WTC11 (cell line): ENCODE data around the gene COX5A. TPM values are rescaled to one million over a fixed set of nuclear protein-coding genes. Genes with fewer than 3 reads are reported as not detected.

ENCODE experiments used
- ATF6 ChIP-seq: sonication (generic); formaldehyde crosslinking; IDR thresholded peaks from 2 replicates; pipeline ENCODE4 v1.8.1; 2023; ENCODE audit warnings: mild to moderate bottlenecking, missing genetic modification reagents
- CBFB ChIP-seq: sonication (generic); formaldehyde crosslinking; IDR thresholded peaks from 2 replicates; pipeline ENCODE4 v1.8.1; 2022; ENCODE audit warnings: mild to moderate bottlenecking, low read depth, missing genetic modification reagents
- E2F5 ChIP-seq: sonication (generic); formaldehyde crosslinking; IDR thresholded peaks from 2 replicates; pipeline ENCODE4 v1.8.1; 2022; ENCODE audit warnings: mild to moderate bottlenecking, moderate library complexity, missing genetic modification reagents
- ELF4 ChIP-seq: sonication (generic); formaldehyde crosslinking; IDR thresholded peaks from 2 replicates; pipeline ENCODE4 v1.8.1; 2022; ENCODE audit warnings: low read depth, mild to moderate bottlenecking, moderate library complexity, missing genetic modification reagents
- FOXK1 ChIP-seq: sonication (generic); formaldehyde crosslinking; IDR thresholded peaks from 2 replicates; pipeline ENCODE4 v1.8.0; 2022; ENCODE audit warnings: mild to moderate bottlenecking, moderate library complexity, missing genetic modification reagents
- GABPB1 ChIP-seq: sonication (generic); formaldehyde crosslinking; IDR thresholded peaks from 2 replicates; pipeline ENCODE4 v1.8.1; 2023; ENCODE audit warnings: mild to moderate bottlenecking, missing genetic modification reagents
- HMGXB4 ChIP-seq: sonication (generic); formaldehyde crosslinking; IDR thresholded peaks from 2 replicates; pipeline ENCODE4 v1.8.1; 2023; ENCODE audit warnings: mild to moderate bottlenecking, moderate library complexity, missing genetic modification reagents
- IRF2 ChIP-seq: sonication (generic); formaldehyde crosslinking; IDR thresholded peaks from 2 replicates; pipeline ENCODE4 v1.8.0; 2022; ENCODE audit warnings: low read depth, missing genetic modification reagents, borderline replicate concordance
- MXD4 ChIP-seq: fragments of 250-450 bp; sonication (Bioruptor Pico); IDR thresholded peaks from 2 replicates; pipeline ENCODE4 v1.8.0; 2021; ENCODE audit warnings: mild to moderate bottlenecking, moderate library complexity, borderline replicate concordance
- MYBL2 ChIP-seq: sonication (generic); formaldehyde crosslinking; IDR thresholded peaks from 2 replicates; pipeline ENCODE4 v1.8.1; 2023; ENCODE audit warnings: mild to moderate bottlenecking, moderate library complexity, missing genetic modification reagents
- NFATC4 ChIP-seq: fragments of 250-450 bp; sonication (Bioruptor Pico); IDR thresholded peaks from 2 replicates; pipeline ENCODE4 v1.9.0; 2021; ENCODE audit warnings: mild to moderate bottlenecking
- NFE2L1 ChIP-seq: sonication (generic); formaldehyde crosslinking; IDR thresholded peaks from 2 replicates; pipeline ENCODE4 v1.8.1; 2023; ENCODE audit warnings: missing genetic modification reagents
- PRRX2 ChIP-seq: fragments of 250-450 bp; sonication (Bioruptor Pico); IDR thresholded peaks from 2 replicates; pipeline ENCODE4 v1.8.0; 2021; ENCODE audit warnings: mild to moderate bottlenecking
- RORB ChIP-seq: fragments of 250-450 bp; sonication (Bioruptor Pico); IDR thresholded peaks from 2 replicates; pipeline ENCODE4 v1.9.0; 2021; ENCODE audit warnings: mild to moderate bottlenecking
- TCF7 ChIP-seq: sonication (generic); formaldehyde crosslinking; IDR thresholded peaks from 2 replicates; pipeline ENCODE4 v1.8.0; 2022; ENCODE audit warnings: mild to moderate bottlenecking, low read depth, missing genetic modification reagents, moderate library complexity
- TEAD1 ChIP-seq: sonication (generic); formaldehyde crosslinking; IDR thresholded peaks from 2 replicates; pipeline ENCODE4 v1.8.0; 2022; ENCODE audit warnings: mild to moderate bottlenecking, missing genetic modification reagents
- ZBTB43 ChIP-seq: sonication (generic); formaldehyde crosslinking; IDR thresholded peaks from 2 replicates; pipeline ENCODE4 v1.8.1; 2023; ENCODE audit warnings: mild to moderate bottlenecking, missing genetic modification reagents
- ZNF121 ChIP-seq: sonication (generic); formaldehyde crosslinking; IDR thresholded peaks from 2 replicates; pipeline ENCODE4 v1.8.0; 2023; ENCODE audit warnings: missing genetic modification reagents
- ZNF263 ChIP-seq: sonication (generic); formaldehyde crosslinking; IDR thresholded peaks from 2 replicates; pipeline ENCODE4 v1.8.1; 2022; ENCODE audit warnings: low read depth, mild to moderate bottlenecking, moderate library complexity, missing genetic modification reagents
- ZNF416 ChIP-seq: fragments of 250-450 bp; sonication (Bioruptor Pico); IDR thresholded peaks from 2 replicates; pipeline ENCODE4 v1.9.0; 2021; ENCODE audit warnings: mild to moderate bottlenecking, inconsistent platforms
- ZSCAN18 ChIP-seq: fragments of 250-450 bp; sonication (Bioruptor Pico); IDR thresholded peaks from 2 replicates; pipeline ENCODE4 v2.1.2; 2022; ENCODE audit warnings: mild to moderate bottlenecking, moderate library complexity
- total RNA-seq: library from RNA; stranded (reverse); gene quantifications from 3 replicates; pipeline ENCODE4 v1.2.3, GENCODE V29; 2021
- TF ChIP-seq, protein P1 (sequence below): fragments of 250-450 bp; sonication (Bioruptor Pico); IDR thresholded peaks from 2 replicates; pipeline ENCODE4 v1.9.0; 2021; ENCODE audit warnings: mild to moderate bottlenecking, borderline replicate concordance
- TF ChIP-seq, protein P2 (sequence below): fragments of 250-450 bp; sonication (Bioruptor Pico); IDR thresholded peaks from 2 replicates; pipeline ENCODE4 v1.9.0; 2021; ENCODE audit warnings: mild to moderate bottlenecking
- TF ChIP-seq, protein P3 (sequence below): sonication (generic); formaldehyde crosslinking; IDR thresholded peaks from 2 replicates; pipeline ENCODE4 v1.8.0; 2022; ENCODE audit warnings: mild to moderate bottlenecking, missing genetic modification reagents

The COX5A gene
- total RNA-seq, 1 experiment from 2014 or later, result 354 TPM

DNA sequence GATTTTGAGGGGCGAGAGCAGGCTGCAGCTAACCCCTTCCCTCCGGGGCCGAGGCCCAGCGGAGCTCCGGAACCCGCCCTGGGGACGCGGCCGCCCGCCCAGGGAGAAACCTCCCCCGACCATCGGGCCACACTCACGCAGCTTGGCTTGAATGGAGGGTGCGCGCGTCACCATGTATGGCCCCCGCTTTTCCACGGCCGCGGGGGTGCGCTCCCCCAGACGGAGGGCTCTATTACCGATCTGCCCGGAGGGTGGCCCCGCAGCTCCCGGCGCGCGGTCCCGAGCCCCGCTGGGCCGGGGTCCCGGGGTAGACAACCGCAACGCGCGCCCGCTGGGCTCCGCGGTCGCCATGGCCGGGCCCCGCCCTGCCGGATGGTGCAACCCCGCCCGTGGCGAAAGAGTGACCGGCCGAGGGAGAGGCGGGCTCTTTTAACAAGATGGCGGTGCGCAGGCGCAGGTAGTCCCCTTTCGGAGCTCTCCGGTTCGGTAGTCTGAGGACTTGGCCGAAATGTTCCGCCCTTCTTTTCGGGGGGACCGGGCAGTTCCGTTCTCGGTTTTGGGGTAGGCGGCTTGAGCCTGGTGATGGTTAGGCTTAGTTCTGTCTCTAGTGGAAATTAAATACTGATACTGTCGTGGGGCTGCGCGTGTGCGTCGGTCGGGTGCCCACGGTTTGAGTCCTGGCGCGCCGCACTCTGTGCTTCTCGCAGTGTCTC is 31.3 kb downstream of the COX5A start, which contains the start of gene FAM219B (continued):
- TF ChIP-seq TEAD1 (CRISPR knock-in tag) (peak; percentile 18; the same call in 1 of the 2 replicates), MXD4 (CRISPR knock-in tag) (no peak), E2F5 (peak; percentile 85), ZNF263 (CRISPR knock-in tag) (0 out of 2 replicates have a peak, but pooled peaks have one; percentile 30), PRRX2 (CRISPR knock-in tag) (no peak), IRF2 (CRISPR knock-in tag) (0 out of 2 replicates have a peak, but pooled peaks have one; percentile 51), ELF4 (0 out of 2 replicates have a peak, but pooled peaks have one; percentile 53), NFATC4 (CRISPR knock-in tag) (no peak), HMGXB4 (CRISPR knock-in tag) (peak; percentile 95), ZBTB43 (CRISPR knock-in tag) (0 out of 2 replicates have a peak, but pooled peaks have one; percentile 48), RORB (CRISPR knock-in tag) (no peak), GABPB1 (CRISPR knock-in tag) (peak; percentile 93), ZNF416 (CRISPR knock-in tag) (0 out of 2 replicates have a peak, but pooled peaks have one; percentile 55), CBFB (no peak), FOXK1 (CRISPR knock-in tag) (no peak), NFE2L1 (no peak), MYBL2 (CRISPR knock-in tag) (0 out of 2 replicates have a peak, but pooled peaks have one; percentile 65), ZNF121 (CRISPR knock-in tag) (no peak), TCF7 (no peak), ZSCAN18 (no peak), ATF6 (CRISPR knock-in tag) (no peak)
- TF ChIP-seq, protein P1, sequence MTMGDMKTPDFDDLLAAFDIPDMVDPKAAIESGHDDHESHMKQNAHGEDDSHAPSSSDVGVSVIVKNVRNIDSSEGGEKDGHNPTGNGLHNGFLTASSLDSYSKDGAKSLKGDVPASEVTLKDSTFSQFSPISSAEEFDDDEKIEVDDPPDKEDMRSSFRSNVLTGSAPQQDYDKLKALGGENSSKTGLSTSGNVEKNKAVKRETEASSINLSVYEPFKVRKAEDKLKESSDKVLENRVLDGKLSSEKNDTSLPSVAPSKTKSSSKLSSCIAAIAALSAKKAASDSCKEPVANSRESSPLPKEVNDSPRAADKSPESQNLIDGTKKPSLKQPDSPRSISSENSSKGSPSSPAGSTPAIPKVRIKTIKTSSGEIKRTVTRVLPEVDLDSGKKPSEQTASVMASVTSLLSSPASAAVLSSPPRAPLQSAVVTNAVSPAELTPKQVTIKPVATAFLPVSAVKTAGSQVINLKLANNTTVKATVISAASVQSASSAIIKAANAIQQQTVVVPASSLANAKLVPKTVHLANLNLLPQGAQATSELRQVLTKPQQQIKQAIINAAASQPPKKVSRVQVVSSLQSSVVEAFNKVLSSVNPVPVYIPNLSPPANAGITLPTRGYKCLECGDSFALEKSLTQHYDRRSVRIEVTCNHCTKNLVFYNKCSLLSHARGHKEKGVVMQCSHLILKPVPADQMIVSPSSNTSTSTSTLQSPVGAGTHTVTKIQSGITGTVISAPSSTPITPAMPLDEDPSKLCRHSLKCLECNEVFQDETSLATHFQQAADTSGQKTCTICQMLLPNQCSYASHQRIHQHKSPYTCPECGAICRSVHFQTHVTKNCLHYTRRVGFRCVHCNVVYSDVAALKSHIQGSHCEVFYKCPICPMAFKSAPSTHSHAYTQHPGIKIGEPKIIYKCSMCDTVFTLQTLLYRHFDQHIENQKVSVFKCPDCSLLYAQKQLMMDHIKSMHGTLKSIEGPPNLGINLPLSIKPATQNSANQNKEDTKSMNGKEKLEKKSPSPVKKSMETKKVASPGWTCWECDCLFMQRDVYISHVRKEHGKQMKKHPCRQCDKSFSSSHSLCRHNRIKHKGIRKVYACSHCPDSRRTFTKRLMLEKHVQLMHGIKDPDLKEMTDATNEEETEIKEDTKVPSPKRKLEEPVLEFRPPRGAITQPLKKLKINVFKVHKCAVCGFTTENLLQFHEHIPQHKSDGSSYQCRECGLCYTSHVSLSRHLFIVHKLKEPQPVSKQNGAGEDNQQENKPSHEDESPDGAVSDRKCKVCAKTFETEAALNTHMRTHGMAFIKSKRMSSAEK, result no peak
- TF ChIP-seq, protein P2, sequence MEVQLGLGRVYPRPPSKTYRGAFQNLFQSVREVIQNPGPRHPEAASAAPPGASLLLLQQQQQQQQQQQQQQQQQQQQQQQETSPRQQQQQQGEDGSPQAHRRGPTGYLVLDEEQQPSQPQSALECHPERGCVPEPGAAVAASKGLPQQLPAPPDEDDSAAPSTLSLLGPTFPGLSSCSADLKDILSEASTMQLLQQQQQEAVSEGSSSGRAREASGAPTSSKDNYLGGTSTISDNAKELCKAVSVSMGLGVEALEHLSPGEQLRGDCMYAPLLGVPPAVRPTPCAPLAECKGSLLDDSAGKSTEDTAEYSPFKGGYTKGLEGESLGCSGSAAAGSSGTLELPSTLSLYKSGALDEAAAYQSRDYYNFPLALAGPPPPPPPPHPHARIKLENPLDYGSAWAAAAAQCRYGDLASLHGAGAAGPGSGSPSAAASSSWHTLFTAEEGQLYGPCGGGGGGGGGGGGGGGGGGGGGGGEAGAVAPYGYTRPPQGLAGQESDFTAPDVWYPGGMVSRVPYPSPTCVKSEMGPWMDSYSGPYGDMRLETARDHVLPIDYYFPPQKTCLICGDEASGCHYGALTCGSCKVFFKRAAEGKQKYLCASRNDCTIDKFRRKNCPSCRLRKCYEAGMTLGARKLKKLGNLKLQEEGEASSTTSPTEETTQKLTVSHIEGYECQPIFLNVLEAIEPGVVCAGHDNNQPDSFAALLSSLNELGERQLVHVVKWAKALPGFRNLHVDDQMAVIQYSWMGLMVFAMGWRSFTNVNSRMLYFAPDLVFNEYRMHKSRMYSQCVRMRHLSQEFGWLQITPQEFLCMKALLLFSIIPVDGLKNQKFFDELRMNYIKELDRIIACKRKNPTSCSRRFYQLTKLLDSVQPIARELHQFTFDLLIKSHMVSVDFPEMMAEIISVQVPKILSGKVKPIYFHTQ (CRISPR knock-in tag), result no peak
- TF ChIP-seq, protein P3, sequence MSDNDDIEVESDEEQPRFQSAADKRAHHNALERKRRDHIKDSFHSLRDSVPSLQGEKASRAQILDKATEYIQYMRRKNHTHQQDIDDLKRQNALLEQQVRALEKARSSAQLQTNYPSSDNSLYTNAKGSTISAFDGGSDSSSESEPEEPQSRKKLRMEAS (CRISPR knock-in tag), result no peak; the same call in 1 of the 2 replicates
